Choroid plexus epithelial cell (primary cell): ENCODE data around the gene ATPAF1.

Experiments used
- DNase-seq: peaks from one replicate; pipeline ENCODE4 v3.0.0-alpha.2; 2010; ENCODE audit warnings: low read depth
- H3K4me3 ChIP-seq: 2 replicates; pipeline ENCODE4 v1.5.1; 2011; ENCODE audit warnings: low read depth, mild to moderate bottlenecking, control low read depth, low read length, moderate library complexity
- TF ChIP-seq, protein P1 (sequence below): conservative IDR thresholded peaks from 2 replicates; pipeline ENCODE4 v1.5.1; 2011; ENCODE audit warnings: low read depth, mild to moderate bottlenecking, control low read depth, inconsistent platforms, low read length, moderate library complexity

Gene ATPAF1

DNA sequence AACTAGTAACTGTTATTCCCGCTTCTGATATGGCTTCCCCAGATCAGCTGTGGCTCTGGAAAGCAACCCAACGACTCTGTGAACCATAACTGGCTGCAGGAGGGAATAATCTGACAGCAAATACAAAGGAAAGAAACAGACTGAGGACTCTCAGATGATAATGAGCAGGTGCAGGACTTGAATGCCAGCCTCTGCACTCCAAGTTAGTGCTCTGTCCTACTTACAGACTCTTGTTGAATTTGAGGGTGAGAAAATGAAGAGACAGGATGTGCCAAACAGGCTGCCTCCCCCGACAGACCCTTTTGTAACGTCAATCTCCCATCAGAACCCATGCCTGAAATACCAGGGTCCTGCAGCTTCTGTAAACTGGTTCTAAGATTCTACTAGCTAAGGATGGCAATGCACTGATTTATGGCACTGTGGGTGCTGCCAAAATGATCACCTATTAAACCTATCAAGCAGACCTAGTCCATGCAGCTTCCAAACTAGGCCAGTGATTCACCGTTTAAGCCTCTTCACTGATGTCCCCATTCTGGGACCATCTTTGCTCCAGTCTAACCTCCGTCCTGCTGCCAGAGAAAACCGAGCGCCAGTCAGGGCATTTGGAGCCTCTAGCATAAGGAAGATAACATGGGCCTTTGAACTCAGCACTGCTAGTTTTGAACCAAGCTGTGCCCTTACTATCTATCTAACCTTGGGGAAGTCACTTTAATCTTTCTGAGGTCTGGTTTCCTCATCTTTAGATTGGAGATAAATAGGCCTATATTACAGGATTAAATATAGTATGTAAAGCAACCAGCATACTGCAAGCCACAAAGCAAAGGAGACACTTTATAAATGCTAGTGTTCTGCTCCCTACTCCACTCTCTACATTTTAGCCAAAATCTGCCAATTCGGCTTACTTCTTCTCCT, 68.8 kb downstream of the ATPAF1 start:
- TF ChIP-seq, protein P1, sequence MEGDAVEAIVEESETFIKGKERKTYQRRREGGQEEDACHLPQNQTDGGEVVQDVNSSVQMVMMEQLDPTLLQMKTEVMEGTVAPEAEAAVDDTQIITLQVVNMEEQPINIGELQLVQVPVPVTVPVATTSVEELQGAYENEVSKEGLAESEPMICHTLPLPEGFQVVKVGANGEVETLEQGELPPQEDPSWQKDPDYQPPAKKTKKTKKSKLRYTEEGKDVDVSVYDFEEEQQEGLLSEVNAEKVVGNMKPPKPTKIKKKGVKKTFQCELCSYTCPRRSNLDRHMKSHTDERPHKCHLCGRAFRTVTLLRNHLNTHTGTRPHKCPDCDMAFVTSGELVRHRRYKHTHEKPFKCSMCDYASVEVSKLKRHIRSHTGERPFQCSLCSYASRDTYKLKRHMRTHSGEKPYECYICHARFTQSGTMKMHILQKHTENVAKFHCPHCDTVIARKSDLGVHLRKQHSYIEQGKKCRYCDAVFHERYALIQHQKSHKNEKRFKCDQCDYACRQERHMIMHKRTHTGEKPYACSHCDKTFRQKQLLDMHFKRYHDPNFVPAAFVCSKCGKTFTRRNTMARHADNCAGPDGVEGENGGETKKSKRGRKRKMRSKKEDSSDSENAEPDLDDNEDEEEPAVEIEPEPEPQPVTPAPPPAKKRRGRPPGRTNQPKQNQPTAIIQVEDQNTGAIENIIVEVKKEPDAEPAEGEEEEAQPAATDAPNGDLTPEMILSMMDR: no peak

DNA sequence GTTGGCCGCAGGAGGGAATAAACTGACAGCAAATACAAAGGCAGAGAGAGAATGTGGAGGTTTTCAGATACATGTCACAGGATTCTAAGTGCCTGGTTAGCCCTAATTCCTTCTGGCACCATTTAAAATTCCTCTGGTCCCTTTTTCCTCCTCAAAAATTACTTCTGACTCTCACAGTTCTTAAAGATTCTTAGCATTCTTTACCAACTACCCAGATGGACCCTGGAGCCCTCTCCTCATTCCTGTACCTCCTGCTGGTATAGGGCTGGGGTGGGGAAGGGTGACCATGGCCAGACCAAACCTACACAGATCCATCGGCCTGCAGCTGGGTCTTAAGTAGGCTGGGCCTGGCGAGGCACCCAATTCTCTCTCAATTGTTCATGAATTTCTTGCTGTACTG, 71.3 kb downstream of the ATPAF1 start:
- no peak overlapping the region for H3K4me3 ChIP-seq
- DNase-seq: no peak
- TF ChIP-seq, protein P1: no peak

More for the DNA sequence above, 68.8 kb downstream of the ATPAF1 start:
- DNase-seq: no peak
- H3K4me3 ChIP-seq: no peak overlapping the region

DNA sequence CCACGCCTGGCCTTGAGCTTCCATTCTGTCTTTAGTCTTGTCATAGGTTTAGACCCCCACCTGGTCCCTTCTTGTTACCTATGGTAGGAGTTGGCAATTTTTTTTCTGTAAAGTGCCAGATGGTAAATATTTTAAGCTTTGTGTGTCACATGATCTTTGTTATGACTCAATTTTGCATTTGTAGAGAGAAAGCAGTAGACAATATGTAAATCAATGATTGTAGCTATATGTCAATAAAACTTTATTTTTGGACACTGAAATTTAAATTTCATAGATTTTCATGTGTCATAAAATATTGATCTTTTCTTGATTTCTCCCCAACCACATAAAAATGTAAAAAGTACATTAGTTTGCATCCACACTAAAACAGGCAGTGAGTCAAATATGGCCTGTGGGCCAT, 72.1 kb downstream of the ATPAF1 start:
- TF ChIP-seq, protein P1: no peak
- H3K4me3 ChIP-seq: no peak overlapping the region
- DNase-seq: no peak

DNA sequence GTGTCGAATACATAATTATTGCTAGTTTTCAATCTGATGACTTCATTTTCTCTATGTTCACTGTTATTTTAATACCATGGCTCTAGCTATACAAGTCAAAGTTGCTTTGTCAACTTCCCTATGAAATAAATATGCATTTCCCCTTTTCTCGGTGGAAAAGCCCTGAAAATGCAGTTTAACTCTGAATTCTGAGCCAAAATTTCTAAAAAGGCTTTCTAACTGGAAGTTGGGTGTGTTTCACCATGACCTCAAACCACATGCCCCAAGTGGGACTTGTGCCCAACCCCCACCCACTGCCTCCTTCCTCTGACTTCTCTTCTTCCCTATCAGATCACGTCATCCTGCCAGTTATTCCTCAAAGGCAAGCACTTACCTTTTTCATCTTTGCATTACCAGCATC, 73.0 kb downstream of the ATPAF1 start:
- TF ChIP-seq, protein P1: no peak
- DNase-seq: no peak
- no peak overlapping the region for H3K4me3 ChIP-seq

DNA sequence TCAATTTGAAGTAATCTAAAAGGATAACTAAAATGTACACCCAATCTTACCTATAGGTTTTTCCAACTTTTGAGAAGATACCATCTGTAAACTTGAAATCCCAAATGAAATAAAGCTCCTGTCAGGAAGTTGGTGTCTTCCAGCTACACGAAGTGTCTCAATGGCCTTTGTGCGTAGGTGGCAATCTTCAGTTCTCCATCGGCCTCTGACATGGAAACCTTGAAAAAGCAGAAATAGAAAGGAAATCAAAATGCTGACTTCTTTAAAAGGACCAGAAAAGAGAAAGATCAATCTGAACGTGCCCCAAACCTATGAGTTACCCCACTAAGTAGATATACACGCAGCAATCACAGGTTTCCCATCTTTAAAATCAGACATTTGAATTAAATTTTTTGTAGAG, 74.1 kb downstream of the ATPAF1 start:
- no peak for DNase-seq
- no peak overlapping the region for H3K4me3 ChIP-seq
- TF ChIP-seq, protein P1: no peak

DNA sequence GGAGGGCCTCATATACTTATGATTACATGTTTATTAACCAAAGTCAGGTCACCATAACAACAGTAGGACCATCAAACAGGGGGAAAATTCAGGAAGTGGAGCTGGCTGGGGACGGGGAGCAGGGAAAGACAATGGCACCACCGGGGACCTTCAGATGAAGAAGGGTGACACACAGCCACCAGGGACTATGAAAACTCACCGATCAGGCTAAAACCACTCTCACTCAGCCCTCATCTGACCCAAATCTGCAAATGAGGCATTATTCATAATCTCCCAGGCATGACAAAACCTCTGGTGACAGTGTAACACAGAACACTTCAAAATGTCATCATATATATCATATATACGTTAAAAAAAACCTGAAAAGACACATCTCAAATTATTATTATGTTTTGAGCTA, 75.3 kb downstream of the ATPAF1 start:
- no peak for DNase-seq
- TF ChIP-seq, protein P1: no peak

DNA sequence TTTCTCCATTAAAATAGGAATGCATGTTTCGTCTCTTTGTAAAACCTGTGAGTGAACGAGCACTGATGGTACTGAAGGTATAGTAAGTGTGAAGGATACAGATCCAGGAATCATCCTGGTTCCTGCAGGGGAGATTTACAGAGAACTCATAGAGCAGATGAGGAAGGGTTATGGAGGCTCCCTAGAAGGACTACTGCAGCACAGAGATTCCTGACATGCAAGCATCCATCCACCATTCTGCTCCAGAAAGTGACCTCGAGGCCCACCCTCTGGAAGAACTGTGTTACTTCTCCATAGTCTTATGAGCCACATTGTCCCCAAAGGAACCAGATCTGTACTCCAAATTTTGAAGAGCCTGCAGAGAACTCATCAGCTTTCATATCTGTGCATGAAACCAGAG, 78.6 kb downstream of the ATPAF1 start:
- no peak overlapping the region for H3K4me3 ChIP-seq
- TF ChIP-seq, protein P1: no peak
- DNase-seq: no peak

More for the DNA sequence above, 75.3 kb downstream of the ATPAF1 start:
- no peak overlapping the region for H3K4me3 ChIP-seq
